ENCODE data around the gene POLE4.

Gene POLE4

GRCh38 chr2:75003276-75003675 lies 44.8 kb downstream of the POLE4 start:
- Mint-ChIP-seq H3K4me1 (ENCODE audit: low read depth) (no peaks in the 10 kb centered on the region), H3K9me3 (no peaks in the 10 kb centered on the region), H3K36me3 (ENCODE audit: low read depth) (peaks cover 11% of the 10 kb centered on the region), H3K27ac (no peak overlapping the region), H3K4me3 (no peak overlapping the region), H3K27me3 (no peaks in the 10 kb centered on the region)

GRCh38 chr2:75003773-75004172 lies 45.3 kb downstream of the POLE4 start:
- no peaks in the 10 kb centered on the region for H3K4me1 Mint-ChIP-seq (ENCODE audit: low read depth)
- H3K9me3 Mint-ChIP-seq = no peaks in the 10 kb centered on the region
- H3K27me3 Mint-ChIP-seq = no peaks in the 10 kb centered on the region
- no peak overlapping the region for H3K4me3 Mint-ChIP-seq
- H3K36me3 Mint-ChIP-seq (ENCODE audit: low read depth) = peaks cover 7% of the 10 kb centered on the region
- no peak overlapping the region for H3K27ac Mint-ChIP-seq

GRCh38 chr2:75006041-75006440 lies 47.6 kb downstream of the POLE4 start:
- no peaks in the 10 kb centered on the region for H3K27me3 Mint-ChIP-seq

GRCh38 chr2:75007061-75007460 lies 48.6 kb downstream of the POLE4 start:
- H3K27ac Mint-ChIP-seq = no peak overlapping the region
- no peaks in the 10 kb centered on the region for H3K4me1 Mint-ChIP-seq (ENCODE audit: low read depth)
- no peaks in the 10 kb centered on the region for H3K27me3 Mint-ChIP-seq
- H3K9me3 Mint-ChIP-seq = no peaks in the 10 kb centered on the region
- H3K36me3 Mint-ChIP-seq (ENCODE audit: low read depth) = peaks cover 3% of the 10 kb centered on the region
- H3K4me3 Mint-ChIP-seq = no peak overlapping the region

More at GRCh38 chr2:75006041-75006440, 47.6 kb downstream of the POLE4 start:
- H3K36me3 Mint-ChIP-seq (ENCODE audit: low read depth) = peaks cover 3% of the 10 kb centered on the region
- H3K4me3 Mint-ChIP-seq = no peak overlapping the region
- H3K27ac Mint-ChIP-seq = no peak overlapping the region
- no peaks in the 10 kb centered on the region for H3K4me1 Mint-ChIP-seq (ENCODE audit: low read depth)
- H3K9me3 Mint-ChIP-seq = no peaks in the 10 kb centered on the region

GRCh38 chr2:75007819-75008218 lies 49.4 kb downstream of the POLE4 start:
- Mint-ChIP-seq H3K27ac (no peak overlapping the region), H3K4me3 (no peak overlapping the region), H3K9me3 (no peaks in the 10 kb centered on the region), H3K27me3 (no peaks in the 10 kb centered on the region), H3K36me3 (ENCODE audit: low read depth) (peaks cover 3% of the 10 kb centered on the region), H3K4me1 (ENCODE audit: low read depth) (no peaks in the 10 kb centered on the region)

- H3K27ac Mint-ChIP-seq = no peak overlapping the region
- H3K36me3 Mint-ChIP-seq (ENCODE audit: low read depth) = peaks cover 3% of the 10 kb centered on the region
Observed at GRCh38 chr2:75010571-75010970, 52.1 kb downstream of the POLE4 start.

GRCh38 chr2:75012080-75012479 lies 53.6 kb downstream of the POLE4 start:
- H3K36me3 Mint-ChIP-seq (ENCODE audit: low read depth) = no peaks in the 10 kb centered on the region
- H3K9me3 Mint-ChIP-seq = no peaks in the 10 kb centered on the region
- H3K4me1 Mint-ChIP-seq (ENCODE audit: low read depth) = no peaks in the 10 kb centered on the region
- H3K27me3 Mint-ChIP-seq = no peaks in the 10 kb centered on the region
- H3K27ac Mint-ChIP-seq = no peak overlapping the region
- no peak overlapping the region for H3K4me3 Mint-ChIP-seq

More at GRCh38 chr2:75010571-75010970, 52.1 kb downstream of the POLE4 start:
- no peaks in the 10 kb centered on the region for H3K4me1 Mint-ChIP-seq (ENCODE audit: low read depth)
- H3K4me3 Mint-ChIP-seq = no peak overlapping the region
- H3K27me3 Mint-ChIP-seq = no peaks in the 10 kb centered on the region
- no peaks in the 10 kb centered on the region for H3K9me3 Mint-ChIP-seq

- H3K4me1 Mint-ChIP-seq (ENCODE audit: low read depth) = no peaks in the 10 kb centered on the region
- H3K4me3 Mint-ChIP-seq = no peak overlapping the region
- no peaks in the 10 kb centered on the region for H3K36me3 Mint-ChIP-seq (ENCODE audit: low read depth)
- no peak overlapping the region for H3K27ac Mint-ChIP-seq
- H3K27me3 Mint-ChIP-seq = no peaks in the 10 kb centered on the region
- no peaks in the 10 kb centered on the region for H3K9me3 Mint-ChIP-seq
Observed at GRCh38 chr2:75018162-75018561, 59.7 kb downstream of the POLE4 start.
